Peyer's patch (tissue), 4 donors: ENCODE measurements around the gene TBL2.
A peak's percentile ranks its signal among the peaks of the same experiment; 100 is the strongest.

Experiments used
- POLR2A ChIP-seq, 2 donors: fragments of 450-650 bp; IDR thresholded peaks; one replicate each; pipeline ENCODE4 v1.5.1; 2017; ENCODE audit warnings: antibody characterized with exemption in 2 of 2, mild to moderate bottlenecking in 2 of 2, moderate library complexity in 2 of 2
- TF ChIP-seq, protein P1 (sequence below), 6 experiments: fragments of 450-650 bp in 4 of 6; fragments of 200-600 bp in 2 of 6; sonication (generic) in 1 of 6; IDR thresholded peaks; one replicate each; pipeline ENCODE4 v1.5.1; 2017 to 2019; ENCODE audit warnings: antibody characterized with exemption in 6 of 6, mild to moderate bottlenecking in 3 of 6, moderate library complexity in 1 of 6

GRCh38 chr7:73623798-73624668 is 45.7 kb upstream of the TBL2 start, which contains the start of gene MLXIPL:
- TF ChIP-seq, protein P1, sequence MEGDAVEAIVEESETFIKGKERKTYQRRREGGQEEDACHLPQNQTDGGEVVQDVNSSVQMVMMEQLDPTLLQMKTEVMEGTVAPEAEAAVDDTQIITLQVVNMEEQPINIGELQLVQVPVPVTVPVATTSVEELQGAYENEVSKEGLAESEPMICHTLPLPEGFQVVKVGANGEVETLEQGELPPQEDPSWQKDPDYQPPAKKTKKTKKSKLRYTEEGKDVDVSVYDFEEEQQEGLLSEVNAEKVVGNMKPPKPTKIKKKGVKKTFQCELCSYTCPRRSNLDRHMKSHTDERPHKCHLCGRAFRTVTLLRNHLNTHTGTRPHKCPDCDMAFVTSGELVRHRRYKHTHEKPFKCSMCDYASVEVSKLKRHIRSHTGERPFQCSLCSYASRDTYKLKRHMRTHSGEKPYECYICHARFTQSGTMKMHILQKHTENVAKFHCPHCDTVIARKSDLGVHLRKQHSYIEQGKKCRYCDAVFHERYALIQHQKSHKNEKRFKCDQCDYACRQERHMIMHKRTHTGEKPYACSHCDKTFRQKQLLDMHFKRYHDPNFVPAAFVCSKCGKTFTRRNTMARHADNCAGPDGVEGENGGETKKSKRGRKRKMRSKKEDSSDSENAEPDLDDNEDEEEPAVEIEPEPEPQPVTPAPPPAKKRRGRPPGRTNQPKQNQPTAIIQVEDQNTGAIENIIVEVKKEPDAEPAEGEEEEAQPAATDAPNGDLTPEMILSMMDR (IDR thresholded peaks at IDR 0.05) = no peak
- TF ChIP-seq POLR2A (IDR thresholded peaks at IDR 0.05) = peak; percentile 90 to 92
